Measurements from ENCODE around the gene SRF. TPM values are rescaled to one million over a fixed set of nuclear protein-coding genes. Genes with fewer than 3 reads are reported as not detected.
A peak's percentile ranks its signal among the peaks of the same experiment; 100 is the strongest.

The SRF gene
- total RNA-seq, 1 experiment from 2014 or later = 46.2 TPM

- peaks cover 4% of the 10 kb centered on the region; the same call in 1 of the 2 replicates for H3K36me3 Mint-ChIP-seq
- DNase-seq (ENCODE audit: low spot score) (peak; percentile 87), ATAC-seq (peak; percentile 94)
- peak within 1 kb of the TSS; percentile 75 for H3K4me3 Mint-ChIP-seq
- peaks cover 42% of the 10 kb centered on the region for H3K27me3 Mint-ChIP-seq (ENCODE audit: low read depth)
- no peak within 1 kb of the TSS for H3K27ac Mint-ChIP-seq
- H3K4me1 Mint-ChIP-seq = peaks cover 8% of the 10 kb centered on the region
- POLR2A ChIA-PET = interaction anchor here (0.5 to 2.0 kb wide), 4 partner anchors 17 to 55 kb away, joined by 3 to 9 read pairs (median 6); partner anchors contain the start of gene CUL9
- CTCF ChIA-PET = interaction anchor here (0.6 to 2.4 kb wide), 64 partner anchors 9 to 297 kb away, joined by 3 to 47 read pairs (median 5); partner anchors contain the start of genes ABCC10, CRIP3, CUL7 and CUL9
- H3K9me3 Mint-ChIP-seq = no peaks in the 10 kb centered on the region
- TF ChIP-seq NFYB (CRISPR knock-in tag; conservative IDR thresholded peaks at IDR 0.05; ENCODE audit: low read depth) = 0 out of 2 replicates have a peak, but pooled peaks have one; percentile 19
- TF ChIP-seq GABPB1 (CRISPR knock-in tag; IDR thresholded peaks at IDR 0.05) = peak; percentile 74
- TF ChIP-seq RORB (CRISPR knock-in tag; IDR thresholded peaks at IDR 0.05) = no peak
- peak; percentile 78 for TF ChIP-seq SP1 (CRISPR knock-in tag; conservative IDR thresholded peaks at IDR 0.05)
- TF ChIP-seq MLX (CRISPR knock-in tag; IDR thresholded peaks at IDR 0.05) = peak; percentile 49; the same call in 1 of the 2 replicates
- no peak; the same call in 1 of the 2 replicates for TF ChIP-seq SMAD3 (CRISPR knock-in tag; IDR thresholded peaks at IDR 0.05; ENCODE audit: borderline replicate concordance)
- TF ChIP-seq CDX4 (CRISPR knock-in tag; IDR thresholded peaks at IDR 0.05; ENCODE audit: borderline replicate concordance) = no peak
- no peak for TF ChIP-seq ZNF423 (CRISPR knock-in tag; IDR thresholded peaks at IDR 0.05)
- 0 out of 2 replicates have a peak, but pooled peaks have one; percentile 9 for TF ChIP-seq SMAD4 (CRISPR knock-in tag; IDR thresholded peaks at IDR 0.05)
- peak; percentile 81; the same call in 1 of the 2 replicates for TF ChIP-seq CBFB (CRISPR knock-in tag; IDR thresholded peaks at IDR 0.05; ENCODE audit: low read depth)
- no peak for TF ChIP-seq ZNF138 (CRISPR knock-in tag; conservative IDR thresholded peaks at IDR 0.05)
- TF ChIP-seq EMX1 (CRISPR knock-in tag; IDR thresholded peaks at IDR 0.05) = 0 out of 2 replicates have a peak, but pooled peaks have one; percentile 48
- no peak for TF ChIP-seq MXD4 (CRISPR knock-in tag; IDR thresholded peaks at IDR 0.05; ENCODE audit: borderline replicate concordance)
- no peak for TF ChIP-seq IRF1 (CRISPR knock-in tag; IDR thresholded peaks at IDR 0.05)
- no peak for TF ChIP-seq TEAD4 (CRISPR knock-in tag; IDR thresholded peaks at IDR 0.05)
- TF ChIP-seq ETV6 (CRISPR knock-in tag; IDR thresholded peaks at IDR 0.05) = no peak
- TF ChIP-seq FOXP1 (CRISPR knock-in tag; IDR thresholded peaks at IDR 0.05; ENCODE audit: borderline replicate concordance) = peak; percentile 93
- TF ChIP-seq AFF4 (CRISPR knock-in tag; IDR thresholded peaks at IDR 0.05; ENCODE audit: borderline replicate concordance) = no peak
- no peak for TF ChIP-seq ZNF396 (CRISPR knock-in tag; IDR thresholded peaks at IDR 0.05; ENCODE audit: borderline replicate concordance)
- TF ChIP-seq ZNF512 (CRISPR knock-in tag; IDR thresholded peaks at IDR 0.05; ENCODE audit: borderline replicate concordance) = no peak
- TF ChIP-seq ZNF317 (CRISPR knock-in tag; IDR thresholded peaks at IDR 0.05; ENCODE audit: borderline replicate concordance, low read depth) = peak; percentile 65; the same call in 1 of the 2 replicates
- peak; percentile 95 for TF ChIP-seq KAT7 (CRISPR knock-in tag; IDR thresholded peaks at IDR 0.05; ENCODE audit: borderline replicate concordance)
- TF ChIP-seq ATF1 (CRISPR knock-in tag; IDR thresholded peaks at IDR 0.05) = no peak
- TF ChIP-seq ZBTB43 (CRISPR knock-in tag; IDR thresholded peaks at IDR 0.05) = 0 out of 2 replicates have a peak, but pooled peaks have one; percentile 63
- TF ChIP-seq MAX (CRISPR knock-in tag; IDR thresholded peaks at IDR 0.05) = peak; percentile 95
Observed at GRCh38 chr6:43228951-43229802, 58.1 kb downstream of the SRF start, which contains the start of gene DNPH1. TSS of gene DNPH1 (minus strand) at chr6:43229481. CDS start at chr6:43229456, 25 bp downstream.

Measured in WTC11 (cell line).